ENCODE results near the gene MINAR2.

- TF ChIP-seq CTCF (IDR thresholded peaks at IDR 0.05), result no peak
- no peak for TF ChIP-seq POLR2A (IDR thresholded peaks at IDR 0.05)
- TF ChIP-seq POLR2AphosphoS5 (IDR thresholded peaks at IDR 0.05; ENCODE audit: insufficient read depth in 1 of 2, low read depth in 1 of 2), result no peak
Observed at GRCh38 chr5:129781594-129781993, 33.7 kb downstream of the MINAR2 start.

Data from vagina (tissue), 2 donors.